ENCODE data around the gene CEP83.

- TF ChIP-seq CTCF (conservative IDR thresholded peaks at IDR 0.05 in 1 of 2, IDR thresholded peaks at IDR 0.05 in 1 of 2; ENCODE audit: low read depth in 1 of 2, low read length in 2 of 2), result no peak
- no peak for TF ChIP-seq EZH2 (IDR thresholded peaks at IDR 0.05; ENCODE audit: low read length, missing control alignments)
Observed at GRCh38 chr12:94458877-94459727, 565 bp downstream of the CEP83 start.

Data from fibroblast of lung (primary cell).